IMR-90 (cell line): ENCODE data around the gene MALL. TPM values are rescaled to one million over a fixed set of nuclear protein-coding genes. Genes with fewer than 3 reads are reported as not detected.
"Not testable (repeated sequence)": the region's sequence is repeated elsewhere in the genome, so short reads cannot be mapped to it uniquely, and the experiment has no call there.

ENCODE experiments used
- ATAC-seq: fragments of 200-7000 bp; cut with Tn5 transposase; 2 replicates; pipeline ENCODE4 v1.9.1; 2020; ENCODE audit warnings: low read depth, mild to moderate bottlenecking, moderate library complexity
- BruUV-seq: library from RNA; stranded (reverse); fragments of 400-500 nt; replicated peaks from 2 replicates; lab custom pipeline; 2021; lab: Mats Ljungman, UMichigan
- CTCF ChIA-PET: fragments of 300-600 bp; formaldehyde crosslinking; extraction: SDS; loops from one replicate; lab custom pipeline; 2021; ENCODE audit warnings: antibody characterized with exemption; lab: Yijun Ruan, JAX
- POLR2A ChIA-PET: fragments of 300-600 bp; sonication (Branson Sonifier 250); formaldehyde crosslinking; loops from one replicate; lab custom pipeline; 2022; ENCODE audit warnings: antibody characterized with exemption; ENCODE audit not compliant: unreplicated experiment; lab: Charles Lee
- DNase-seq: peaks from one replicate; pipeline ENCODE4 v3.0.0; 2013
- H2AFZ ChIP-seq: replicated peaks from 2 replicates; pipeline ENCODE3; 2013; ENCODE audit warnings: low read length, mild to moderate bottlenecking; ENCODE audit not compliant: poor library complexity
- H2AK5ac ChIP-seq: 2 replicates; pipeline ENCODE4 v1.6.1; 2013; ENCODE audit warnings: low read depth, low read length, inconsistent platforms
- H2AK9ac ChIP-seq: replicated peaks from 2 replicates; pipeline ENCODE3; 2013; ENCODE audit warnings: mild to moderate bottlenecking, low read depth, low read length, moderate library complexity; ENCODE audit not compliant: poor library complexity
- H2BK120ac ChIP-seq: 2 replicates; pipeline ENCODE4 v1.6.1; 2013; ENCODE audit warnings: low read depth, low read length, inconsistent platforms
- H2BK15ac ChIP-seq: 3 replicates; pipeline ENCODE4 v1.6.1; 2013; ENCODE audit warnings: low read depth, low read length, inconsistent platforms
- H2BK20ac ChIP-seq: 2 replicates; pipeline ENCODE4 v1.6.1; 2013; ENCODE audit warnings: low read depth, mild to moderate bottlenecking, inconsistent platforms, low read length, moderate library complexity
- H2BK5ac ChIP-seq: 2 replicates; pipeline ENCODE4 v1.6.1; 2013; ENCODE audit warnings: mild to moderate bottlenecking, low read depth, low read length, inconsistent platforms; ENCODE audit not compliant: poor library complexity, severe bottlenecking
- H3K14ac ChIP-seq: replicated peaks from 2 replicates; pipeline ENCODE4 v1.6.1; 2013; ENCODE audit warnings: low read depth, low read length, inconsistent platforms
- H3K18ac ChIP-seq: 2 replicates; pipeline ENCODE4 v1.6.1; 2013; ENCODE audit warnings: low read depth, low read length, control low read depth
- H3K23ac ChIP-seq: 2 replicates; pipeline ENCODE4 v1.6.1; 2013; ENCODE audit warnings: low read depth, low read length, inconsistent platforms
- H3K27ac ChIP-seq: 2 replicates; pipeline ENCODE4 v1.5.1; 2013; ENCODE audit warnings: mild to moderate bottlenecking, control low read depth, low read length; ENCODE audit not compliant: insufficient read depth
- H3K27me3 ChIP-seq: 2 replicates; pipeline ENCODE4 v1.6.1; 2013; ENCODE audit warnings: low read length; ENCODE audit not compliant: control insufficient read depth, insufficient read depth
- H3K36me3 ChIP-seq: 2 replicates; pipeline ENCODE4 v1.6.1; 2013; ENCODE audit warnings: low read length, mixed read lengths; ENCODE audit not compliant: control insufficient read depth, insufficient read depth
- H3K4ac ChIP-seq: 2 replicates; pipeline ENCODE4 v1.6.1; 2013; ENCODE audit warnings: low read depth, low read length, inconsistent platforms
- H3K4me1 ChIP-seq: 2 replicates; pipeline ENCODE4 v1.6.1; 2013; ENCODE audit warnings: low read length, mixed read lengths; ENCODE audit not compliant: control insufficient read depth, insufficient read depth
- H3K4me2 ChIP-seq: 2 replicates; pipeline ENCODE4 v1.6.1; 2013; ENCODE audit warnings: low read depth, mild to moderate bottlenecking, control low read depth, low read length, moderate library complexity
- H3K4me3 ChIP-seq: 2 replicates; pipeline ENCODE4 v1.5.1; 2013; ENCODE audit warnings: low read depth, mild to moderate bottlenecking, control low read depth, low read length, moderate library complexity; ENCODE audit not compliant: insufficient read depth
- H3K56ac ChIP-seq: 2 replicates; pipeline ENCODE4 v1.6.1; 2013; ENCODE audit warnings: low read length, inconsistent platforms; ENCODE audit not compliant: insufficient read depth; ENCODE audit errors: extremely low read depth
- H3K79me1 ChIP-seq, 2 experiments: 2 replicates each; pipeline ENCODE4 v1.6.1; 2013; ENCODE audit warnings: low read length in 2 of 2, inconsistent platforms in 1 of 2, low read depth in 1 of 2
- H3K9ac ChIP-seq: 2 replicates; pipeline ENCODE4 v1.6.1; 2013; ENCODE audit warnings: low read depth, low read length, control low read depth
- H3K9me1 ChIP-seq: 2 replicates; pipeline ENCODE4 v1.6.1; 2013; ENCODE audit warnings: low read length, inconsistent platforms; ENCODE audit not compliant: insufficient read depth
- H3K9me3 ChIP-seq: 2 replicates; pipeline ENCODE4 v1.6.1; 2013; ENCODE audit warnings: low read length; ENCODE audit not compliant: control insufficient read depth, insufficient read depth
- H4K20me1 ChIP-seq: 2 replicates; pipeline ENCODE4 v1.6.1; 2013; ENCODE audit warnings: low read length, inconsistent platforms; ENCODE audit not compliant: insufficient read depth
- H4K5ac ChIP-seq: 2 replicates; pipeline ENCODE4 v1.6.1; 2013; ENCODE audit warnings: mild to moderate bottlenecking, low read depth, low read length, control low read depth
- H4K8ac ChIP-seq, 2 experiments: 2 replicates each; pipeline ENCODE4 v1.6.1; 2013; ENCODE audit warnings: low read depth in 2 of 2, low read length in 2 of 2, control low read depth in 1 of 2, inconsistent platforms in 1 of 2
- H4K91ac ChIP-seq: 2 replicates; pipeline ENCODE4 v1.6.1; 2013; ENCODE audit warnings: low read depth, low read length, inconsistent platforms; ENCODE audit not compliant: insufficient read depth
- WGBS, 2 experiments: methylation state at CpG; one replicate each; pipeline versions ENCODE4 v1.1.5 to v1.1.7; 2013; ENCODE audit warnings: missing lambda C conversion rate in 2 of 2; ENCODE audit not compliant: insufficient read length in 1 of 2; ENCODE audit errors: extremely low coverage in 2 of 2; 5-methylcytosine and 5-hydroxymethylcytosine counted together
- dilution Hi-C: fragments of 300-500 bp; cut with HindIII; formaldehyde crosslinking; loops from one replicate; pipeline ENCODE4 v1.14.3; 2018; ENCODE audit warnings: low sequenced_read_pairs; ENCODE audit not compliant: unreplicated experiment
- in situ Hi-C: fragments of 300-500 bp; cut with MboI; formaldehyde crosslinking; loops from 3 replicates; pipeline ENCODE4 v1.14.3; 2019; ENCODE audit warnings: low sequenced_read_pairs, inconsistent platforms, mixed read lengths
- intact Hi-C: fragments of 100-400 bp; cut with micrococcal nuclease; formaldehyde crosslinking; loops from 2 replicates; pipeline ENCODE4 v1.10.0; 2022
- polyA plus RNA-seq, 3 experiments: library from polyadenylated mRNA; depleted of rRNA; stranded (reverse); fragments of >200 nt; gene quantifications; 2 replicates each; pipeline ENCODE4 v1.2.3, GENCODE V29; 2012; ENCODE audit warnings: low replicate concordance in 1 of 3
- total RNA-seq: library from RNA; depleted of rRNA; stranded (reverse); fragments of >200 nt; gene quantifications from 2 replicates; pipeline ENCODE4 v1.2.3, GENCODE V29; 2012

The MALL gene
- total and polyA plus RNA-seq, 2 of the 4 experiments (the other 2 are of a cell fraction) = 1.6 TPM

GRCh38 chr2:110048255-110049197, 67.1 kb downstream of the MALL start:
- H2AK9ac ChIP-seq, H3K56ac ChIP-seq, H2BK5ac ChIP-seq, H4K5ac ChIP-seq, DNase-seq, H3K23ac ChIP-seq, H3K79me1 ChIP-seq, H3K4me3 ChIP-seq, H2AFZ ChIP-seq, in situ Hi-C loops, H4K91ac ChIP-seq, H3K14ac ChIP-seq, H2BK15ac ChIP-seq, H2BK20ac ChIP-seq, H3K4me2 ChIP-seq, POLR2A ChIA-PET, dilution Hi-C loops, H2AK5ac ChIP-seq, H4K20me1 ChIP-seq, H3K9ac ChIP-seq, intact Hi-C loops, H3K36me3 ChIP-seq, H3K27me3 ChIP-seq, H3K4me1 ChIP-seq, BruUV-seq, H2BK120ac ChIP-seq, H3K18ac ChIP-seq, CTCF ChIA-PET, H3K9me1 ChIP-seq, H3K27ac ChIP-seq, H3K9me3 ChIP-seq, H3K4ac ChIP-seq, ATAC-seq, H4K8ac ChIP-seq: not testable (repeated sequence)
- no CpG with 5 or more reads among the region's 16 CpGs for WGBS, 2 experiments

- H4K91ac ChIP-seq, H2BK120ac ChIP-seq, H3K79me1 ChIP-seq, H3K4me3 ChIP-seq, H2BK15ac ChIP-seq, H2AK9ac ChIP-seq, DNase-seq, H3K23ac ChIP-seq, H3K9me3 ChIP-seq, H2BK5ac ChIP-seq, ATAC-seq, H2AK5ac ChIP-seq, H3K4me2 ChIP-seq, BruUV-seq, H4K5ac ChIP-seq, H3K4me1 ChIP-seq, in situ Hi-C loops, intact Hi-C loops, H2AFZ ChIP-seq, H2BK20ac ChIP-seq, H3K56ac ChIP-seq, H3K9me1 ChIP-seq, dilution Hi-C loops, POLR2A ChIA-PET, H3K36me3 ChIP-seq, H4K8ac ChIP-seq, H3K27me3 ChIP-seq, H3K14ac ChIP-seq, CTCF ChIA-PET, H4K20me1 ChIP-seq, H3K9ac ChIP-seq, H3K18ac ChIP-seq, H3K27ac ChIP-seq, H3K4ac ChIP-seq: not testable (repeated sequence)
- no CpG with 5 or more reads among the region's 4 CpGs for WGBS, 2 experiments
Observed at GRCh38 chr2:110047225-110047624, 68.4 kb downstream of the MALL start.
